ENCODE measurements around the gene HAUS7.
"Not testable (repeated sequence)": the region's sequence is repeated elsewhere in the genome, so short reads cannot be mapped to it uniquely, and the experiment has no call there.

HAUS7 gene

DNA sequence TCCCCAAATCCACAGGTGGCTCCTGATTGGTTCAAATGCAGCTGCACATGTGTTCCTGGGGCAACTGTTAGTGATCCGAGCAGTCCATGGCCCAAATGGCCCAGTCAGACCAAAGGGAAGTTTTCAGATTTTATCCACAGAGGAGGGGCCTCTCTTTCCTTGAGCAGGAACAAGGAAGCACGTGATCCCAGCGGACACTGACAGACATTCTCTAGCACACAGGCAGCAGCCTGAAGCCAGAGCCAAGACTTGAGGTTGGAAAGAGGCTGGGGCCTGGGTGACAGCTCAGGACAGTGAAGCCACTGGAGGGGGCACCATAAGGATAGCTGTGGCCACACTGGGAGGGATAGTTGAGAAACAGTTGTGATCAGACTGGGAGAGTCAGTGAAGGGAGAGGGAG, 62.6 kb downstream of the HAUS7 start:
- no peak overlapping the region for H3K4me3 ChIP-seq (ENCODE audit: control insufficient read depth, low read depth, low read length)
- no peak for DNase-seq (ENCODE audit: low read depth)
- TF ChIP-seq, protein P1, sequence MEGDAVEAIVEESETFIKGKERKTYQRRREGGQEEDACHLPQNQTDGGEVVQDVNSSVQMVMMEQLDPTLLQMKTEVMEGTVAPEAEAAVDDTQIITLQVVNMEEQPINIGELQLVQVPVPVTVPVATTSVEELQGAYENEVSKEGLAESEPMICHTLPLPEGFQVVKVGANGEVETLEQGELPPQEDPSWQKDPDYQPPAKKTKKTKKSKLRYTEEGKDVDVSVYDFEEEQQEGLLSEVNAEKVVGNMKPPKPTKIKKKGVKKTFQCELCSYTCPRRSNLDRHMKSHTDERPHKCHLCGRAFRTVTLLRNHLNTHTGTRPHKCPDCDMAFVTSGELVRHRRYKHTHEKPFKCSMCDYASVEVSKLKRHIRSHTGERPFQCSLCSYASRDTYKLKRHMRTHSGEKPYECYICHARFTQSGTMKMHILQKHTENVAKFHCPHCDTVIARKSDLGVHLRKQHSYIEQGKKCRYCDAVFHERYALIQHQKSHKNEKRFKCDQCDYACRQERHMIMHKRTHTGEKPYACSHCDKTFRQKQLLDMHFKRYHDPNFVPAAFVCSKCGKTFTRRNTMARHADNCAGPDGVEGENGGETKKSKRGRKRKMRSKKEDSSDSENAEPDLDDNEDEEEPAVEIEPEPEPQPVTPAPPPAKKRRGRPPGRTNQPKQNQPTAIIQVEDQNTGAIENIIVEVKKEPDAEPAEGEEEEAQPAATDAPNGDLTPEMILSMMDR (conservative IDR thresholded peaks at IDR 0.05; ENCODE audit: control insufficient read depth, insufficient read depth, low read depth, low read length): no peak

DNA sequence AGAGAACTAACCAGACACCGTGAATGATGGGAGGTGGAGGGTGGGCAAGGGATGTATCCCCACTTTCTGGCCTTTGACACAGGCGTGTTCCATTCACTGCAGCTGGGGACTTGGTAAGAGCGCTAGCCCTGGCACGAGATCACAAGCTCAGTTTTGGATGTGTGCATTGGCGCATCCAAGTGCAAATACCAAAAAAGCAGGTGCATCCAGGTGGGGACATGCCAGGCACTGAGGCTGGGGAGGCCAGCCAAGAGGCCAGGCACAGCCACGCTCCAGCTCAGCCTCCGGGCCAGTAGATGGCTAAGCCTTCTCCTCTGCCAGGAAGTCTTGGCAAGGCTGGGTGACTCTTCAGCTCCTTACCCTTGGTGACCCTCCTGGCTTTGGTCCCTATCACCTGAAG, 63.5 kb downstream of the HAUS7 start:
- no peak overlapping the region for H3K4me3 ChIP-seq (ENCODE audit: control insufficient read depth, low read depth, low read length)
- TF ChIP-seq, protein P1 (conservative IDR thresholded peaks at IDR 0.05; ENCODE audit: control insufficient read depth, insufficient read depth, low read depth, low read length): no peak
- DNase-seq (ENCODE audit: low read depth): no peak

DNA sequence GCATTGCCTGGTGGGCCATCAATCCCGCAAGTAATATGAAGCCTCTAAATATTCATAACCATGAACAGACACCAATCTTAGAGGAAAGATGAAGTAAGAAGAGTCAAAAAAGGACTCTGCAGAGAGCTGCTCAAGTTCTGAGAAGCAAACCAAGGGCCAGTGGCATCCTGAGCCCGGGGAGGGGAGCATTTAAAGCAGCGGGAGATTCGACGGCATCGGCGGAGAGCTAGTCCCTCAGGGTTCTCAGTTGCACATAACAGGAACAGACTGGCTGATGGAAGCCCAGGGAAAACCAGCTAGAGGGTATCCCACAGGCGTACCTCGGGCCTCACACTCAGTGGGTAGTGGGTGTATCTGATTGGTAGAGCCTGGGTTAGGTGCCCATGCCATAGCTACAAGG, 64.4 kb downstream of the HAUS7 start:
- TF ChIP-seq, protein P1 (conservative IDR thresholded peaks at IDR 0.05; ENCODE audit: control insufficient read depth, insufficient read depth, low read depth, low read length): no peak
- no peak for DNase-seq (ENCODE audit: low read depth)
- H3K4me3 ChIP-seq (ENCODE audit: control insufficient read depth, low read depth, low read length): no peak overlapping the region

DNA sequence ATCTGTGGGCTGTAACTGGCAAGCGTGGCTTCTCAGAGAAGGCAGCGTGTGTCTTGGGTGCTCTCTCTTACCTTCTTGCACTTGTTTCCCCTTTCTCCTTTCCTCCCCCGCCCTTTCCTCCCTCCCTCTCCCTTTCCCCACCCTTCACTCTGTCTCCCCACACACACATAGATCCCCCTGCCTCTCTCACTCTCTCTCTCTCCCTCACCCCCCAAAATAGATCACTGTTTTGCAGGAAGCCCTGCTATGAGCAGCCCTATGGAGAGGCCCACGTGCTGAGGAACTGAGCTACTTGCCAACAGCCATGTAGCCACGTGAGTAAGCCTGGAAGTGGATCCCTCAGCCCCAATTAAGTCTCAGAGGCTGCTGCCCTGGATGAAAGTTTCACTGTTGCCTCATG, 65.0 kb downstream of the HAUS7 start:
- TF ChIP-seq, protein P1 (conservative IDR thresholded peaks at IDR 0.05; ENCODE audit: control insufficient read depth, insufficient read depth, low read depth, low read length): no peak
- DNase-seq (ENCODE audit: low read depth): no peak
- H3K4me3 ChIP-seq (ENCODE audit: control insufficient read depth, low read depth, low read length): no peak overlapping the region

DNA sequence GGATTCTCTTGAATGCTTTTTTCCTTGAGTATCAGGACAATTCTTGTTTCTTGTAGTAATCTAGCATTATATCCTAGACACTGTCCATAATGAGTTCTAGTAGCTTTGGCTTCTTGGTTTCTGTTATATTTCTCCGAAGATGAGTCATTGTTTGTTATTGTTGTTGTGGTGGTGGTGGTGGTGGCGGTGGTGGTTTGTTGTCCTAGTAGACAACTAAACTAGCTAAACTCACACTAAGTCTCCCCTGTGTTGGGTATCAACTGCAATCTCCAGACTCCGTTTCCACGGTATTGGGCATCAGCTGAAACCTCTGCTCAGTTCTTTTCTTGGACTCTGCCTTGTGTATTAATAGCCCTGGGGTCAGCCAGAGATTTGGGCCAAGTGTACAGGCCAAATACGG, 66.0 kb downstream of the HAUS7 start:
- H3K4me3 ChIP-seq (ENCODE audit: control insufficient read depth, low read depth, low read length); DNase-seq (ENCODE audit: low read depth): not testable (repeated sequence)

DNA sequence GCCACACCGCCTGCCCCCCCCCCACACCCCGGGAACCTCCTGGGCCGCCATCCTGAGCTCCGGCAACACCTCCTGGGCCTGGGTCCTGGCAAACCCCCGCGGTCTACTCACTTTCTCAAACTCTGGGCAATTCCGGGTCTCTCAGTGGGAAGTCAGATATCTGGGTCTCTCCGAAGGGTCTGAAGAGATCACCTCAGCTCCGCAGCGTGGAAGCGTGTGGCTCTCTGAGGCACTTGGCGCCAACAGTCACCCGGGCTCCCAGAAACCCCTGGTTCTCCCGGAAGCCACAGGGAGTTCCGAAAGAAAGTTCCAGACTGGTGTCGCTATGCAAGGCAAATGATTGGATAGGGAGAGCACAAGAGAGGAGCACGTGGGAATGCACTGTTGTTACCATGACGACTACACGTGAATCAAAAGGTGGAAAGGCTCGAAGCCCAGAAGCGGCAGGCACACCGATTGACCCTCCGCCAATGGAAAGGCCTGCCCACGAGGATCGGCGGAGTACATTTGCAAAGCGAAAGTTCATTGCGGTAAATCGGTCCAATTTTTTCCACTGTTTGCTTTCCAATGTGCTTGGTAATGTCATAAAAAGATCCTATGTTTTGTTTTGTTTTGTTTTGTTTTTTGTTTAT, 69.1 kb downstream of the HAUS7 start, which contains the start of gene PNMA6E:
PNMA6E (minus strand) TSS at position 218 of the 632 bp plus-strand sequence. CDS start 2,501 bp downstream, outside the sequence.
- DNase-seq (ENCODE audit: low read depth): no peak
- H3K4me3 ChIP-seq (ENCODE audit: control insufficient read depth, low read depth, low read length): no peak within 1 kb of the TSS
- TF ChIP-seq, protein P1 (conservative IDR thresholded peaks at IDR 0.05; ENCODE audit: control insufficient read depth, insufficient read depth, low read depth, low read length): no peak

DNA sequence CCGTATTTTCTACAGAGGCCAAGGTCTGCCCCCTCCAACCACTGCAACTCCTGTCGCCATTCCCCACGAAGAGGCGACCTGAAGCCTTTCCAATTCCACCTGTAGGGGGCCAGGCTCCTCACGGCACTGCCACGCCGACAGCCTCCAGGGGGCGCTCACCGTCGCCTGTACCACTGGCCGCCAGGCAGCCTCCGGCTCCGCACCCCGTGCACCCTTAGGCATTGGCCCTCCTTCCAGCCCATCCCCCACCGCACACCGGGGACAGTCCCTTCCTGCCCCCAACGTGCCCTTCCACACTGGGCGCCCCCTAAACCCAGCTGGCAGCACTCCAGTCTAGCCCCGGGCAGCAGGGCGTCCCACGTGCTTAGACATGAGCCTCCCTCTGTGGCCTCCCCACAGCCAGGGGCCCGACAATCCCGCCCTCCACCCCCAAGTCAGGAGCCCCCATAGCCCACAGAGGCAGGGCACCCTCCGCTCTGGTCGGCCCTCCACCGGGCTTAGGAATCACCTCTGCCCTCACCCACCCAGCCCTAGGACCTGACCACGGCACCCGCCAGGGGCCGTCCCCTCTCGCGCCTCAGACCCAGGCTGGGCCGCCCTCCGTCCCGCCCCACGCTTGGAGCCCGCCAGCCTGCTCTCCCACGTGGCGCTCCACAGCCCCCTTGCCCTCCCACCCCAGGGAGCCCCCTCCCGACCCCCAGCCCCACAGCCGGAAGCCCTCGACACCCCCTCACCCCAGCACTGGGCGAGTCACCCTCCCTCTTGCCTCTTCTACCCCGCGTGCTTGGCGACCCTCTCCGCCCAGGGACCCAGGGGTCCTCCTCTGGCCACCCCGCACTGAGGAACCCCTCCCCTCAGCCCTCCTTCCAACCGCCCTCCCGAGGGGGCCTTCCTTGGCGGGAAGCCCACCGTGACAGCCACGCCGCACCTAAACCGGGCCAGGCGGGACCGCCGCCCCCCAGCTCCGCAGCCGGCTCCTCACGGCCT, 69.9 kb downstream of the HAUS7 start:
- DNase-seq (ENCODE audit: low read depth): peak; percentile 20
- TF ChIP-seq, protein P1 (conservative IDR thresholded peaks at IDR 0.05; ENCODE audit: control insufficient read depth, insufficient read depth, low read depth, low read length): peak; percentile 73
- H3K4me3 ChIP-seq (ENCODE audit: control insufficient read depth, low read depth, low read length): no peak overlapping the region
